Liver (tissue), 3 donors: Measurements from ENCODE around the gene AP1S2.
A peak's percentile ranks its signal among the peaks of the same experiment; 100 is the strongest.

Source experiments
- ATF3 ChIP-seq: IDR thresholded peaks from 2 replicates; pipeline ENCODE4 v1.6.1; 2016; ENCODE audit warnings: antibody characterized with exemption
- CTCF ChIP-seq: fragments of 150-350 bp; IDR thresholded peaks from 2 replicates; pipeline ENCODE4 v1.5.1; 2017; ENCODE audit warnings: improper control_type of control experiment, low read depth, low read length; ENCODE audit not compliant: missing input control
- EGR1 ChIP-seq, 2 donors: IDR thresholded peaks; 2 replicates each; pipeline ENCODE4 v1.6.1; 2016 to 2018; ENCODE audit warnings: antibody characterized with exemption in 2 of 2, low read depth in 2 of 2
- HNF4G ChIP-seq: IDR thresholded peaks from 2 replicates; pipeline ENCODE4 v1.6.1; 2016; ENCODE audit warnings: antibody characterized with exemption
- JUND ChIP-seq, 2 donors: IDR thresholded peaks; 2 replicates each; pipeline ENCODE4 v1.6.1; 2016; ENCODE audit warnings: antibody characterized with exemption in 2 of 2
- MAX ChIP-seq: IDR thresholded peaks from 2 replicates; pipeline ENCODE4 v1.6.1; 2016; ENCODE audit warnings: antibody characterized with exemption
- RAD21 ChIP-seq, 2 donors: IDR thresholded peaks; 2 replicates each; pipeline ENCODE4 v1.6.1; 2016; ENCODE audit warnings: antibody characterized with exemption in 2 of 2, mild to moderate bottlenecking in 2 of 2
- REST ChIP-seq: IDR thresholded peaks from 2 replicates; pipeline ENCODE4 v1.6.1; 2016; ENCODE audit warnings: antibody characterized with exemption, mild to moderate bottlenecking
- SP1 ChIP-seq: IDR thresholded peaks from 2 replicates; pipeline ENCODE4 v1.6.1; 2018; ENCODE audit warnings: antibody characterized with exemption, mild to moderate bottlenecking
- TAF1 ChIP-seq: conservative IDR thresholded peaks from 2 replicates; pipeline ENCODE4 v1.6.1; 2016; ENCODE audit warnings: antibody characterized with exemption, mild to moderate bottlenecking
- YY1 ChIP-seq: IDR thresholded peaks from 2 replicates; pipeline ENCODE4 v1.6.1; 2016; ENCODE audit warnings: antibody characterized with exemption, mild to moderate bottlenecking
- donor health status: healthy.
- donor health status: healthy.

- TF ChIP-seq HNF4G (no peak), RAD21 (IDR thresholded peaks at IDR 0.05) (no peak), MAX (no peak), ATF3 (no peak), JUND (IDR thresholded peaks at IDR 0.05) (no peak), REST (no peak), CTCF (peak; percentile 8), TAF1 (no peak), SP1 (no peak), EGR1 (IDR thresholded peaks at IDR 0.05; ENCODE audit: low read depth in 2 of 2) (no peak), YY1 (no peak)
Measured at GRCh38 chrX:15854080-15854655, 445 bp downstream of the AP1S2 start.
